HTR-8/SVneo (cell line): ENCODE data around the gene RELN.

ENCODE experiments used
- DNase-seq: peaks from one replicate; pipeline ENCODE4 v3.0.0; 2011; ENCODE audit warnings: low spot score, mixed read lengths; ENCODE audit not compliant: insufficient read length
- FAIRE-seq: peaks from 2 replicates; lab custom pipeline; 2011; peaks lifted over from hg19 to GRCh38; lab: Jason Lieb, UNC

RELN gene

DNA sequence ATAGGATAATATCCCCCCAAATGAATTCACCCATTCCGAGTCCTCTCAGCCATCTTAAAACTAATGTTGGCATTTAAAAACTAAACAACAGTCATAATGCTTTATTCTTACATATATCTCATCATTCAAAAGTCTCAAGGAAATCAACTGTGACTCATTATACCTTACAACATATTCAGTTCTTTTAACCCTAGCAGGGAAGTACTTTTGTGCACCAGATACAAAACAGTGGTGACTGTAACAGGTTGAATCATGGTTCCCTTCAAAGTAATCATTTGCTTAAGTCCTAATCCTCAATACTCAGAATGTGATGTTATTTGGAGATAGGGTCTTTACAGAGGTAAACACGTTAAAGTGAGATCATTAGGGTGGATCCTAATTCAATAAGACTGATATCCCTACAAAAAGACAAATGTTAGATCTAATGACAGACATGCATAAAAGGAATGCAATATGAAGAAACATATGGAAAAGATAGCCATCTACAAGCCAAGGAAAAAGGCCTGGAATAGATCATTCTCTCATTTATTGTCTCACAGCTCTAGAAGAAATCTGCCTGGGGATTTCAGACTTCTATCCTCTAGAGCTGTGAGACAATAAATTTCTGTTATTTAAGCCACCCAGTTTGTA, 42.3 kb downstream of the RELN start:
- no peak for FAIRE-seq

DNA sequence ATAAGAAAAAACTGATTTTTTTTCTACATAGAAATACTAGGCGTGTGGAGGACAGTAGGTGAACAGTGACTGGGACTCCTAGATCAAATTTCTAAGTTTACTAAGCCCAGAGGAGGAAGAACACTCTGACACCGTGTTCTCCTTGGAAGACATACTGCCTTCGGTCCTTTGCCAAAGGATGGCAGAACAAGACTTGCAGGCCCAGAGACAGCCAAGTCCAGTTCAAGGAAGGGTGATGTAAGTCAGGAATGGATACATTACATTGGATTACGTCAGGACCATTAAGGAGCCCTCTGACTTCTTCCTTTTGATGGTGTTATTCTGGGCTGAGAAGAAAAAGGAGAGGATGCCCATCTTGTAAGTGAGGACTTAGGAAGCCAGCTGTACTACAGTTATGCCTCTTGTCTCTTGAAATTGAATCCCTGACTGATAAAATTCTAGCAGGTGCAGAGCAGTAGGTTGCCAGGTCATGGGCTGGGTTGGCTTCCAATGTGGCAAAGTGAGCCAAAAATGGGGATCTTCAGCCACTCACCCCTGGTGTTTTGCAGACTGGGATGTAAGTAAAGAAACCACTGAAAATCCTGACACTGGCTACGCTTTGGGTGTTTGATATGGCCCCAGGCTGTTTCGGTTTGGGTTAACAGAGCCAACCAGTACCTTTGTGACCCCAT, 45.1 kb downstream of the RELN start:
- no peak for DNase-seq
- no peak for FAIRE-seq

More for the DNA sequence above, 42.3 kb downstream of the RELN start:
- DNase-seq = no peak

DNA sequence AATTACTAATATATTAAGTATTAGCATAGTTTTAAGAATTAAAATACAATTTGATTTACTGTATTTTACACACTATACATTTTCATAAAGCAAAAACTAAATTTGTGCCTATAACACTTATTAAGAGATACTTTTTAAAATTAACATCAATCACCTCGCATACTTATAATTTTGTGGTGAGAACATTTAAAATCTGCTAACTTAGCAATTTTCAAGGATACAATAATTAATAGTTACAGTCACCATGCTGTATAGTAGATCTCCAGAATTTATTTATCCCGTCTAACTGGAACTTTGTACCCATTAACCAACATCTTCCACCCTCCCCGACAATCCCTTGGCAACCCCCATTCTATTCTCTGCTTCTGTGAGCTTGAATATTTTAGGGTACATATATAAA, 47.5 kb downstream of the RELN start:
- FAIRE-seq (no peak), DNase-seq (no peak)

DNA sequence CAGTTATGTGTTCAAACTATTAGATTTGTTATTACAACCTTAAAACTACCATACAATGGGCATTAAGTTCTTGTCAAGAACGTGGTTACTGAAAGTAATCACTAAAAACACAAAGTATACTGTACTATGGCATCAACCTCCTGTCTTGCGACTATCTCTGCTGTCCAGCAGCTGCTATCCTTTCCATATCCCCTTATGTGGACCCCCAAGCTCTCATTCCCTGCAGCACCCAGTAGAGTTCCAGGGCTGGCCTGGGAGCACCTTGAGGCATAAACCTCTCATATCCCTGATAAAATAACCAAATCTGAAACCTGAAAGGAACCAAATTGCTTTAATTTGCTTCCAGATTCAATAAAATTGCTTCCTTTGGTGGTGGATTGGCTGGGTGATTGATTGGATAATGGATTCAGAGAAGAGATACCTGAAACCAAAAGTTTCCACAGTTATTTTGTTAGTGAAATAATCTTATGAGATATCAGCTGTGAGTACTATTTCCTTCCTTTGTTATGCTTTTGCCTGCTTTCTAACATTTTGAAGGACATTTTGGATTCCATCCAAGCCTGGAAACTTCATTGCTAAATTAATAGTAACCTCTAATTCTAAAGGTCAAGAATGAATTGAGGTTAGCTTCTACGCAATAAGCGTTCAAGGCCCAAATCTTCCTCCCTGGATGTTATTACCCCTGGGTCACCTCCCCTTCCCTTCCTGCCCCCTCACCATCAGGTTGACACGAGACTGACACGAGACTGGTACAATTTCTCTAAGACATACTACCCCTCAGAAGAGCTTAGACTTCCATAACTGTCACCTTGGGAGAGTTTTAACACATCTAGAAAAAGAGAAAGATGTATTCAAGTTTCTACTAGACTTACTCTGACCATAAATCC, 48.8 kb downstream of the RELN start:
- FAIRE-seq = no peak
- DNase-seq = no peak

DNA sequence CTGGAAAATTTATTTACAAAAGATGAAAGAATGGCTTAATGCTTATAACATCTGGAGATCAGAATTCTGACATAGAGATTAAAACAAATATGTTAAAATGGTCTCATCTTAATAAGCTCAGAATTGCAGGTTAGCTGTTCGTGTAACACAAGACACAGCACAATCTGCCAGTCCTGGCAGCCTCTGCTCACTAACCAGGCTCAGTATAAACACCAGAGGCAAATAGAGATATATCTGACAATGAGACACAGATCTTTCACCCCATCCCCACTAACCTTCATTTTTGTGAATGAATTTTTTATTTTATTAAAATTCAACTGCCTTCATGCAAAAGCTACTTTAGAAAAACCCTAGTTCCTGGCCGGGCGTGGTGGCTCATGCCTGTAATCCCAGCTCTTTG, 51.8 kb downstream of the RELN start:
- no peak for FAIRE-seq
- no peak for DNase-seq

DNA sequence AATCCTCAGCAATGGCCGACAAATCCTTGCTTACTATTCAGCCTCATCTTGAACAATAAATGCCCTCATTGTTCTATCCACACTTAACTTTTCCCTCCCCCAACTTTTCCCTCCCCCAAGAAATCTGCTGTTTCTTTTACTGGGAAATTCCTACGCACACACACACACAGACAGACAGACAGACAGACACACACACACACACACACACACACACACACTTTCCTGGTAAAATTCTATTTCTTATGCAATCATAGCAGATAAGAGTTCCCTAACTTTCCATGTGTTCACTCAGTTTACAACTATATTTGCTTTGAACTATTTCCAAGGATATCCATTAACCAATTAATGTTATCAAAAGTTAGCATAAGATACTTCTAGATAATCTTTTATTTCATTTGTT, 52.9 kb downstream of the RELN start:
- no peak for FAIRE-seq

DNA sequence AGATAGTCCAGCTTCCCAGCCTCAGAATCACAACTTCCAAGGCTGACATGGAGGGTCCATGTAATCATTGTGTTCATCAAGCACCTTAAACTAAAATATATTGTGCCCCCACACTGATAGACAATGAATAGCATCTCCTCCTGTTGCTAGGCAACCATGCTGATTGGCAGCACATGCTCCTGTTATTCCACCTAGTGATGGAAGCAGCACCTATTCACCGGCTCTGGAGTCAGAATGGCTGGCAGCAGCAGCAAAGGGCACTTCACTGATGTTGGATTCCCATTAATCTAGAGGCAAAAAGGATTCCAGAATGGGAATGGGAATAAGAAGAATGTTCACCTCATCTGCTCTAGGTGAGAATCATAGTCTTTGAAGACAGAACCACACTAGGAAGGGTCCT, 55.0 kb downstream of the RELN start:
- DNase-seq (no peak), FAIRE-seq (no peak)

More for the DNA sequence above, 52.9 kb downstream of the RELN start:
- DNase-seq = no peak

DNA sequence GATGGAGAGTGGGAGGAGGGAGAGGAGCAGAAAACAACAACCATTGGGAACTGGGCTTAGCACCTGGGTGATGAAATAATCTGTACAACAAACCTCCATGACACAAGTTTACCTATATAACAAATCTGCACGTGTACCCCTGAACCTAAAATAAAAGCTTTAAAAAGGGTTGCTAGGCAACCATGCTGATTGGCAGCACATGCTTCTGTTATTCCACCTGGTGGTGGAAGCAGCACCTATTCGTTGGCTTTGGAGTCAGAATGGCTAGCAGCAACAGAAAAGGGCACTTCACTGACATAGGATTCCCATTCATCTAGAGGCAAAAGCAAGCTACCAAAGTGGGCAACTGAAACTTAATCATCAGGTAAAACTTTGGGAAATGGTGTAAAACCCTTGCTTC, 57.1 kb downstream of the RELN start:
- FAIRE-seq (no peak), DNase-seq (no peak)

DNA sequence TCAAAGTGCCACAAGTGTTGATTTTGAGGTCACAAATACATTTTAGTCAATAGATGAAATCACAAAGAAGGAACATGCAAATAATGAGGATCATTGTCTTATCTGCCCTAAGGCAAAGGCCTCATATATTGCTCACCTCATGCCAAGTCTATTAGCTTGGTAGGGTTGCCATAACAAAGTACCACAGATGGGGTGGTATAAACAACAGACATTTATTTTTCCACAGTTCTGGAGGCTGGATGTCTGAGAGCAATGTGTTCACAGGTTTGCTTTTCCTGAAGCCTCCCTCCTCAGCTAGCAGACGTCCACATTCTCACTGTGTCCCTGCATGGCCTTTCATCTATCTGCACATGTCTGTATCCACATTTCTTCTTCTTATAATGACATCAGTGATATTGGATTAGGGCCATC, 59.6 kb downstream of the RELN start:
- FAIRE-seq = no peak

DNA sequence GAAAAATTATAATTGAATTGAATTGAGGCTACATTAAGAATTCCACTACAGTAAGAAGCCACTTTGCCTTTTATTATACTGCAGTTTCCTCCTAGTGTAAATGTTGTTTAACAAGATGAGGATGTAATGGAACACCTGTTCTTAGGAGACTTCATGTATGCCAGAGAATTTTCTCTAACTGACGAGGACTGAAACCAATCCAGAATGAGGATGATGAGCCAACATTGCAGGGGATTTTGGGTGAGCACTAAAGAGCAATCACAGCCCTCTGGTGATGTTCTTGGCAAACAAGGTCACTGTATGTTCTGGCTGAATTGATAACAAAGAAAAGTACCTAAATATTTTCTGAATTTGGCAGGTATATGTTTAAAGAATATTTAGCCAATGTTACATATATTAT, 60.9 kb downstream of the RELN start:
- FAIRE-seq (no peak), DNase-seq (no peak)

More for the DNA sequence above, 59.6 kb downstream of the RELN start:
- no peak for DNase-seq

DNA sequence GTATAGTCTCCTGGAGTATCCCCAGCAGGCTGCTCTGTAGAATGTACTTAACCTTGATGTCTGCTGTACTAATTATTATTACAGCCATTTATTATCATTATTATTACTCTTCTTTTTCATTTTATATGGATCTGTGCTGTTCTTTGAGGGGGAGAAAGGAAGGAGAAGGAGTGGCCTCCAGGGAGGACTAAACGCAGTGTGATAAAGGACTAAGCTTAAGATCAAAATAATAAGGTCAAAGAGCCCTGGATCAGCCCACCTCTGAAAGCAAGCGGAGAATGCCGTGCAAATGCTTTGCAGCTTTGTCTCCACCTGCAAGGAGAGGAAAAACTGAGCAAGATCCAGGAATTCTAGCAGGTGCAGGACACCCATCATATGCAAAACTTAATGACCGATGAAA, 65.3 kb downstream of the RELN start:
- no peak for FAIRE-seq
- DNase-seq = no peak

DNA sequence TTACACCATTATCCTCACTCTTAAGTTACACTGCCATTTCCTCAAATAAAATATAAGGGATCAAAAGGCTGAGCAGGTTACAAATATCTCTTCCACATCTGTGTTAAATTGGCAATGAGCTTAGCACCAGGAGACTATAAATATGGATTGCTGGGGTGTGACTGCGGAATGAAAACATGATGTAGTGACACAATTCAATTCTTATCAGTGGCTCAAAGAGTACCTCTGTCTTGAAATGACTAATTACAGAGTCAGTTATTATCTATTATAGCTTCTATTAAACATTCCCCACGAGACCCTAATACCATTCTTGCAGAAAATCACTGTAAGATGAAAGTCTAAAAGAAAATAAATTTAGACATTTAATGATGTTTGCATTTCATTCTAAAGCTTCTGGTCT, 67.1 kb downstream of the RELN start:
- DNase-seq (no peak), FAIRE-seq (no peak)

DNA sequence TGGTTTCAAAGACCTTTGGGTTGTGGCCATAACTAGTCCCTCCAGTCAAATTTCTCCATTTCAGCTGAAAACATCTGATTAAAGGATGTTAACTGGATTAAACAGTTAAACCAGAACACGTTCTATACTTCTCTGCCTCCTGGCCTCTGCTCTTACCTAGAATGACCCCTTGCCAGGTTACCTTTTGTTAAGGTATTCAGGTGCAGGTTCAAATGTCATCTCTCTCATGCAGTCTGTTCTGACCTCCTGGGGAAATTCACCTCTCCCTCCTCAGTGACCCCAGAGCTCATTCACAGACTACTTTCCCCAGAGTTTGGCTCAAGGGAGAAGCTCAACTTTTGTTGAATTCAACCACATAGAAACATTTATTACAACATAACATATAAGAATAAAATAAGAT, 67.8 kb downstream of the RELN start:
- DNase-seq (no peak), FAIRE-seq (no peak)

DNA sequence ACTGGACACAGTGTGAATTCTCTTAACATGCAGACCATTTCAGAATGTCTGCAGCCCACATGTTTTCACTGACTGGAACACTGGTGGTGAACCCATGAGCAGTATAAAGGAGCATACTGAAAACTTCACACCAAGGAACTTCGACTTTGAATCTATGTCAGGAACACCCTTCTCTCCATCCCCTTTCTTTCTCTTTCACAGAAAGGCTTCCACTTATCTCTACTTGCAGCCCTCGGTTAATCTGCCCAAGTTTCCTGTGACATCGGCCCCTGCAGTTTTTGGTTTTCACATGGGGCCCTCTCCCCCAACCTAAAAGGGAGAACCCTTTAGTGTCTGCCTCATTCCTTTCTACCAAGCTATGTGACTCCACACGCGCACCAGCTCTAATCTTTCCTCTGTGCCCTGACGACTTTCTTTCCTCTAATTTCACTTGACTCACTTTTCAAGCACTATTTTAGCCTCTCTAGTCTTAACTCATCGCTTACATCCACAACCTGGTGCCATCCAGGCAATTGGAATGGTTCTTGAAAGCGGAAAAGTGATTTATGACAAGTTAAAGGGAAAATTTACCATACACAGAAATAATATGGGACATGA, 70.1 kb downstream of the RELN start:
- no peak for DNase-seq
- no peak for FAIRE-seq

DNA sequence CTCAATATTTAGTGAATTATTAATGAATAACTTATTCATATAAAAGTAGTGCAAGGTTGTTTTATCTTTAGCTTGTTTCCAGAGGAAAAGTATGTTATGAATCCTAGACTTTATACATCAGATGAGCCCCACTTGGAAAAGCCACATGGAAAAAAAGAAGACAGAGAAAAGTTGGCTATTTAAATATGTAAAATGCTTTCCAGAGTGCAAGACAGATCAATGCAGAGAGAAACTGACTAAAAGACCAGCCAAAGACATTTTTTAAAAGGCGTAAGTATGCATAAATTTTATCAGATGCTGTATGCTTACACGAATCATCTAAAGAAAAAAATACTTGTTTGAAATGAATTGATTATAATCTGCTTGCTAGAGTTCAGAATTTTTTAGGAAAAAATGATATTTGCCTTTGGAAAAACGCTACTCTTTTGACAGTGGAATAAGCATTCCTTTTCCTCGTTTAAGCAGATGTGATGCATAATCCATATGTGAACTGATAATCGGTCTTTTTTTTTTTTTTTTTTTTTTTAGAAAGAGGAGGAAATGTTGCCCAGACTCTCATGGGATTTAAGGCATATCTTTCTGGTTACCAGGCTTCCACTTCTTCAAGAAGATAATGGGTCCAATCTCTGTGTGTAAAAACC, 70.7 kb downstream of the RELN start:
- DNase-seq (no peak), FAIRE-seq (no peak)

DNA sequence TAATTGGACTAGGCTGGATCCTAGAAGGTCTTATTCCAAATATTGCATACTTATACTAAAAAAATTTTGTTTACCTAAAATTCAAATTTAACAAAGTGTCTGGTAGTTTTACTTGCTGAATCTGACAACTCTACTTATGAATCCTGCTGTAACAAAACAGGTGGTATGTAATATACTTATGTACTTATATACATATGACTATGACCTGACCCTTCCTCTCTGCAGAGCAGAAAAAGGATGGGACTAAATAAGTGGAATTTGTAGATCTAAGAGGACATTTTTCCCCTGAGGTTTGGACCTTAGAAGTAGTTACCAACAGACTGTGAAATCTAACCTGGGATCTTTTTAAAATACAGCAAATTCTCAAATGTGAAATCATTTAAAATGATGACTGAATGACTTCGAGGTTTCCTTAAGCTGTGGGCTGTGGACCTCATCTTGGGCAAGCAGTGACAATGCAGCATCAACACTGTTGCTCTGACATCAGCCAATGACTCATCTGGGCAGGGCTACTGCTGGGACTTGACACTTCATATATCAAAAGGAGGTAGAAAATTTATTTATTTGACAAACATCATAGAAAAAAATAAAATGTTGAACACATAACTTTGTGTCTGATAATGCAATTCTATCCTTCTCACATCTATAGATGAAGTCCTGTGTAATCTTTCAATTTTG, 73.6 kb downstream of the RELN start:
- no peak for DNase-seq
- no peak for FAIRE-seq

DNA sequence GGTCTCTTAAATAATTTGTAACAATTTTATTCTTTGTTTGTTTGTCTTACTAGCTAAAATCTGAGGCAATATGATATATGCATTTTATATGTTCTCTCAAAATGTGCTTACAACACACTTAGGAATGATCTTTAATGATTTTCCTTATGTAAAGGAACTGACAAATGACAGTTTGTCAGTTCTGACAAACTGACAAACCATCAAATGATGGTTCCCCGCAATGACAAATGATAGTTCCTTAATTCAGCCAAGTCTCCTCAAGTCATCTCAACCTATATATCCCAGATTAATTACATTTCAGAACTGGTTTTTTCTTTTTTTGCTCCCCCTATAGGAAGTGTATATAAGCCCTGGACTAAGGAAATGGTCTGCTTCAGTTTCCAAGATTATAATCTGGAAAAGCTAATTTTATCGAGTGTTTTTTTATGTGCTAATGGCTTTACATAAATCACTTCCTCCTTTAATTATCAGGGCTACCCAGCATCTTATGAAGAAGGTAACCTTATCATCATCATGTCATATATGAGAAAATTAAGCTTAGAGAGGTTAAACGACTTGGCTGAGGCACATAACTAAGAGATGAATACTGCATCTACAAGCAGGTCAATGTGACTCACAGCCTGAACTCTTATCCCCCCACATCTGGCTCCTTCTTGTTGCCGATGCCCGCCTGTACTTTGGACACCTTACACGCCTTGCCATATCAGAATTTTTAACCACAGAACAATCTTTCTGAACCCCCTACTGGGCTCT, 75.1 kb downstream of the RELN start:
- FAIRE-seq (no peak), DNase-seq (no peak)

DNA sequence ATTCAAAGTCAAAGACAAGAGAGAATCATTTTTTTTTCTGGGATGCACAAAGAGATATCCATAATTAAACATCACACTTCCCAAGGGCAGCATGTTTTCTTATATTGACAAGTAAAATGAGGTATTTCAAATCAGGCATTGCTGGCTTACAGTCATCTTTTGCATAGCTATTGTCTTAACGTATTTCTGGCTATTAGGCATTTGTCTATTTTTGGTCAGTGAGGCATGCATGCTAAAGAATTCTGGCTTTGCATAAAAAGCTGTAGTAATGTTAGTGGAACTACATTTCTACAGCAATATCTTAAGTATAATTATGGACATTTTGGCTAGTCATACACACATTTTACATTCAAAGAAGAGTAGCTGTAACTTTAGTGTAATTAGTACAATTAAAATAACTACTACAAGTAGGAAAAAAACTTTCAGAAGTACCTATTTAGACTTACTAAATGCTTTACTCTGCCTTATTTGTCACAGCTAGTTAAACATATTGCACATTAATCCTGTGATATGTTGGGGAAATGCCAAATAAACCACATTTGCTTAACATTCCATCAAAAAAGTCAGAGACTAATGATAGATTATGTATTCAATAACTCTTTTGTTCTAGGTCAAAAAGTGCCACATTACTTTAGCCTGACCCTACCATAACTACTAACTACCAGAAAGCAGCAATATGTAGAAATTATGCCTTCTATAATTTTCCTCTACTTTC, 76.4 kb downstream of the RELN start:
- no peak for FAIRE-seq
- no peak for DNase-seq
